Right ventricle myocardium inferior (tissue), 1 donor: ENCODE results near the gene CKS1B. TPM values are rescaled to one million over a fixed set of nuclear protein-coding genes. Genes with fewer than 3 reads are reported as not detected.

Source experiments
- ATAC-seq: fragments of 200-7000 bp; cut with Tn5 transposase; one replicate; pipeline ENCODE4 v1.9.1; 2020; ENCODE audit warnings: mild to moderate bottlenecking, moderate library complexity
- DNase-seq: peaks from one replicate; pipeline ENCODE4 v3.0.0; 2021; ENCODE audit errors: missing footprints
- intact Hi-C: fragments of 100-400 bp; cut with DNase I; formaldehyde crosslinking; loops from one replicate; pipeline ENCODE4 v1.11.0; 2022
- total RNA-seq: library from RNA; stranded (reverse); fragmentation: NEBNext Ultra II Directional; extraction: Animal tissue kit (Norgen Biotek cat#: 25700); gene quantifications from one replicate; pipeline ENCODE4 v1.2.1, GENCODE V29; 2021
- donor health status: DM: no; HTN: yes; CAD: no; lungs with severe emphysema.

The CKS1B gene
- total RNA-seq, 1 donor from 2014 or later = 22.2 TPM

- ATAC-seq (no peak), DNase-seq (no peak)
- intact Hi-C loops = loop anchor here (5.0 kb wide), 1 partner anchor 42 kb away; the partner anchor contains the start of gene PYGO2
These were observed 30.0 kb downstream of the CKS1B start for GRCh38 chr1:155004352-155005075.

GRCh38 chr1:155005076-155006011 is 30.9 kb downstream of the CKS1B start:
- DNase-seq = peak; percentile 87
- peak; percentile 30 for ATAC-seq
- intact Hi-C loops = no loop called here

GRCh38 chr1:155006601-155007101 is 32.2 kb downstream of the CKS1B start:
- intact Hi-C loops = no loop called here
- DNase-seq = peak; percentile 66
- ATAC-seq = no peak

GRCh38 chr1:155007251-155007828 is 32.9 kb downstream of the CKS1B start:
- DNase-seq = peak; percentile 88
- ATAC-seq = peak; percentile 34
- intact Hi-C loops = no loop called here

- ATAC-seq (no peak), DNase-seq (peak; percentile 73)
- intact Hi-C loops = no loop called here
These were observed 33.8 kb downstream of the CKS1B start for GRCh38 chr1:155008015-155008941.

- ATAC-seq (no peak), DNase-seq (peak; percentile 17)
- intact Hi-C loops = no loop called here
These were observed 34.8 kb downstream of the CKS1B start for GRCh38 chr1:155009221-155009711.

- ATAC-seq = no peak
- no peak for DNase-seq
- intact Hi-C loops = no loop called here
These were observed 35.3 kb downstream of the CKS1B start for GRCh38 chr1:155009742-155010141.

GRCh38 chr1:155010211-155010918 is 35.9 kb downstream of the CKS1B start:
- intact Hi-C loops = no loop called here
- peak; percentile 40 for DNase-seq
- ATAC-seq = no peak

GRCh38 chr1:155011004-155011416 is 36.5 kb downstream of the CKS1B start:
- ATAC-seq (no peak), DNase-seq (peak; percentile 9)
- intact Hi-C loops = no loop called here

- no peak for ATAC-seq
- intact Hi-C loops = no loop called here
- no peak for DNase-seq
These were observed 37.0 kb downstream of the CKS1B start for GRCh38 chr1:155011437-155012025.

GRCh38 chr1:155012026-155012546 is 37.6 kb downstream of the CKS1B start:
- intact Hi-C loops = no loop called here
- peak; percentile 89 for DNase-seq
- peak; percentile 42 for ATAC-seq

- DNase-seq (no peak), ATAC-seq (no peak)
- intact Hi-C loops = no loop called here
These were observed 38.5 kb downstream of the CKS1B start for GRCh38 chr1:155012776-155013602.

GRCh38 chr1:155013632-155014031 is 39.2 kb downstream of the CKS1B start:
- intact Hi-C loops = no loop called here
- DNase-seq = no peak
- no peak for ATAC-seq

- ATAC-seq (no peak), DNase-seq (no peak)
- intact Hi-C loops = loop anchor here (5.0 kb wide), 1 partner anchor 43 kb away; the partner anchor contains the start of genes CKS1B and SHC1
These were observed 40.4 kb downstream of the CKS1B start for GRCh38 chr1:155014709-155015508.
